OCI-LY7 (cell line): ENCODE data around the gene HYAL1. TPM values are rescaled to one million over a fixed set of nuclear protein-coding genes. Genes with fewer than 3 reads are reported as not detected.

Experiments used
- BruUV-seq: library from RNA; stranded (reverse); fragments of 400-500 nt; replicated peaks from 2 replicates; lab custom pipeline; 2021; lab: Mats Ljungman, UMichigan
- CTCF ChIA-PET: fragments of 300-600 bp; sonication (Branson Sonifier 250); formaldehyde crosslinking; loops from one replicate; lab custom pipeline; 2022; ENCODE audit warnings: antibody characterized with exemption; ENCODE audit not compliant: unreplicated experiment; lab: Charles Lee
- POLR2A ChIA-PET: fragments of 300-600 bp; sonication (Branson Sonifier 250); formaldehyde crosslinking; loops from one replicate; lab custom pipeline; 2022; ENCODE audit warnings: antibody characterized with exemption; lab: Charles Lee
- DNase-seq: peaks from one replicate; pipeline ENCODE4 v3.0.0-alpha.2; 2015; ENCODE audit warnings: low spot score
- H2AFZ ChIP-seq: fragments of 200-600 bp; sonication (generic), shearing (Covaris generic); 2 replicates; pipeline ENCODE4 v1.6.1; 2014; ENCODE audit warnings: mild to moderate bottlenecking, antibody characterized with exemption, low read length, moderate library complexity
- H3K27ac ChIP-seq: fragments of 200-600 bp; sonication (generic); 2 replicates; pipeline ENCODE4 v1.5.1; 2014; ENCODE audit warnings: mixed run types, low read depth, mild to moderate bottlenecking, moderate library complexity, low read length, inconsistent platforms; ENCODE audit not compliant: poor library complexity, severe bottlenecking
- H3K36me3 ChIP-seq: fragments of 200-600 bp; sonication (generic); 2 replicates; pipeline ENCODE4 v1.6.1; 2014; ENCODE audit warnings: mild to moderate bottlenecking, antibody characterized with exemption, low read length, moderate library complexity, mixed read lengths; ENCODE audit not compliant: insufficient read depth
- H3K4me1 ChIP-seq: fragments of 200-600 bp; sonication (generic); 2 replicates; pipeline ENCODE4 v1.5.1; 2014; ENCODE audit warnings: mild to moderate bottlenecking, low read length; ENCODE audit not compliant: insufficient read depth, poor library complexity, severe bottlenecking
- H3K4me2 ChIP-seq: fragments of 200-600 bp; sonication (generic); 2 replicates; pipeline ENCODE4 v1.6.1; 2014; ENCODE audit warnings: mild to moderate bottlenecking, low read length
- H3K4me3 ChIP-seq: fragments of 200-600 bp; sonication (generic); 2 replicates; pipeline ENCODE4 v1.5.1; 2014; ENCODE audit warnings: mild to moderate bottlenecking, low read depth, low read length; ENCODE audit not compliant: poor library complexity, severe bottlenecking
- H3K79me2 ChIP-seq: fragments of 200-600 bp; sonication (generic); 2 replicates; pipeline ENCODE4 v1.6.1; 2016; ENCODE audit warnings: low read depth, mild to moderate bottlenecking, low read length, moderate library complexity, mixed read lengths; ENCODE audit not compliant: insufficient read depth
- H3K9me2 ChIP-seq: fragments of 200-600 bp; sonication (generic); 2 replicates; pipeline ENCODE4 v1.6.1; 2016; ENCODE audit warnings: mild to moderate bottlenecking, low read length, mixed read lengths; ENCODE audit not compliant: insufficient read depth
- H3K9me3 ChIP-seq: fragments of 200-600 bp; sonication (generic); 2 replicates; pipeline ENCODE4 v1.6.1; 2014; ENCODE audit warnings: mild to moderate bottlenecking, mixed run types, low read length, mixed read lengths
- H4K20me1 ChIP-seq: fragments of 200-600 bp; sonication (generic); 2 replicates; pipeline ENCODE4 v1.6.1; 2014; ENCODE audit warnings: mild to moderate bottlenecking, antibody characterized with exemption, low read length, moderate library complexity, mixed read lengths; ENCODE audit not compliant: insufficient read depth
- CTCF ChIP-seq: fragments of 200-600 bp; sonication (generic); conservative IDR thresholded peaks from 2 replicates; pipeline ENCODE4 v1.5.1; 2014; ENCODE audit warnings: mild to moderate bottlenecking, antibody characterized with exemption, low read length, moderate library complexity, mixed read lengths
- EZH2phosphoT487 ChIP-seq: fragments of 200-600 bp; sonication (generic); IDR thresholded peaks from 2 replicates; pipeline ENCODE4 v1.6.1; 2018; ENCODE audit warnings: low read depth, borderline replicate concordance, mild to moderate bottlenecking, mixed run types, antibody characterized with exemption, low read length, moderate library complexity, mixed read lengths
- intact Hi-C: fragments of 100-400 bp; cut with micrococcal nuclease; formaldehyde crosslinking; loops from one replicate; pipeline ENCODE4 v1.10.0; 2022; ENCODE audit not compliant: unreplicated experiment
- total RNA-seq, 2 experiments: library from RNA; depleted of rRNA in 1 of 2; stranded (reverse); fragments of >200 nt in 1 of 2; shearing (Covaris generic) in 1 of 2; gene quantifications; 2 replicates each; pipeline ENCODE4 v1.2.3, GENCODE V29; 2014 to 2022

The HYAL1 gene
- total RNA-seq, 2 experiments from 2014 or later = 0.36 to 0.85 TPM

GRCh38 chr3:50340448-50341329, 37.3 kb upstream of the HYAL1 start, which contains the start of gene RASSF1:
TSS of gene RASSF1 (minus strand) at chr3:50340836. CDS start at chr3:50340805, 31 bp downstream.
- H3K36me3 ChIP-seq = peaks cover 11% of the 10 kb centered on the region
- no TSS peak for BruUV-seq
- H3K4me2 ChIP-seq = peak within 1 kb of the TSS; percentile 83
- peaks cover 44% of the 10 kb centered on the region for H3K4me1 ChIP-seq
- H3K27ac ChIP-seq = no peak within 1 kb of the TSS
- ChIA-PET POLR2A (interaction anchor here (0.6 to 0.8 kb wide), 2 partner anchors 10 to 64 kb away, joined by 3 to 4 read pairs; partner anchors contain the start of genes CYB561D2 and NPRL2), CTCF (no interaction called here)
- H2AFZ ChIP-seq = peak within 1 kb of the TSS; percentile 70
- peak; percentile 52 for DNase-seq
- H3K9me3 ChIP-seq = no peaks in the 10 kb centered on the region
- no peak for TF ChIP-seq EZH2phosphoT487
- TF ChIP-seq CTCF = no peak
- H3K9me2 ChIP-seq = no peaks in the 10 kb centered on the region
- H3K79me2 ChIP-seq = peaks cover 19% of the 10 kb centered on the region
- H3K4me3 ChIP-seq = peak within 1 kb of the TSS; percentile 39
- intact Hi-C loops = no loop called here
- H4K20me1 ChIP-seq = no peaks in the 10 kb centered on the region; the same call in 1 of the 2 replicates

- peaks cover 44% of the 10 kb centered on the region for H3K4me1 ChIP-seq
- DNase-seq = no peak
- H3K9me3 ChIP-seq = no peaks in the 10 kb centered on the region
- intact Hi-C loops = no loop called here
- H3K79me2 ChIP-seq = peaks cover 25% of the 10 kb centered on the region
- no peak overlapping the region for H3K27ac ChIP-seq
- BruUV-seq = no TSS peak
- POLR2A ChIA-PET = interaction anchor here (0.6 to 0.8 kb wide), 2 partner anchors 10 to 65 kb away, joined by 3 to 4 read pairs; partner anchors contain the start of genes CYB561D2 and NPRL2
- no peaks in the 10 kb centered on the region for H3K9me2 ChIP-seq
- peak overlapping the region; percentile 83; the same call in 1 of the 2 replicates for H3K4me2 ChIP-seq
- no peak for TF ChIP-seq CTCF
- TF ChIP-seq EZH2phosphoT487 = no peak
- peak overlapping the region; percentile 39 for H3K4me3 ChIP-seq
- H3K36me3 ChIP-seq = peaks cover 14% of the 10 kb centered on the region
- H4K20me1 ChIP-seq = no peaks in the 10 kb centered on the region; the same call in 1 of the 2 replicates
- CTCF ChIA-PET = no interaction called here
- peak overlapping the region; percentile 70; the same call in 1 of the 2 replicates for H2AFZ ChIP-seq
These were observed 36.7 kb upstream of the HYAL1 start for GRCh38 chr3:50340147-50340447.
